HL-60 (cell line): ENCODE results near the gene NAV2.

Source experiments
- DNase-seq, 2 experiments: peaks; one replicate each; pipeline ENCODE4 v3.0.0-alpha.2; 2010 to 2020; ENCODE audit warnings: low read depth in 1 of 2, low spot score in 1 of 2
- H3K27ac ChIP-seq: fragments of 250-450 bp; sonication (Bioruptor Pico); replicated peaks from 2 replicates; pipeline ENCODE4 v1.5.1; 2020; ENCODE audit warnings: mild to moderate bottlenecking, moderate library complexity
- H3K27me3 ChIP-seq: fragments of 250-450 bp; sonication (Bioruptor Pico); 2 replicates; pipeline ENCODE4 v1.5.1; 2021; ENCODE audit warnings: mild to moderate bottlenecking, moderate library complexity; ENCODE audit not compliant: insufficient read depth, poor library complexity, severe bottlenecking
- H3K4me3 ChIP-seq: replicated peaks from 2 replicates; pipeline ENCODE4 v1.5.1; 2011; ENCODE audit warnings: mild to moderate bottlenecking, control low read depth, low read length; ENCODE audit not compliant: insufficient read depth
- GABPA ChIP-seq: IDR thresholded peaks from 2 replicates; pipeline ENCODE4 v1.6.1; 2012; ENCODE audit warnings: low read depth
- POLR2AphosphoS5 ChIP-seq: IDR thresholded peaks from 2 replicates; pipeline ENCODE4 v1.6.1; 2012; ENCODE audit warnings: low read depth
- SPI1 ChIP-seq: IDR thresholded peaks from 2 replicates; pipeline ENCODE4 v1.6.1; 2012; ENCODE audit warnings: low read depth, mild to moderate bottlenecking, borderline replicate concordance
- TF ChIP-seq, protein P1 (sequence below): IDR thresholded peaks from one replicate; pipeline ENCODE4 v1.5.1; 2011; ENCODE audit warnings: low read length, control low read depth, inconsistent platforms; ENCODE audit not compliant: insufficient read depth
- TF ChIP-seq, protein P2 (sequence below): IDR thresholded peaks from 2 replicates; pipeline ENCODE4 v1.6.1; 2012; ENCODE audit warnings: low read depth; ENCODE audit not compliant: insufficient replicate concordance

Gene NAV2

GRCh38 chr11:19694796-19695345 lies 17.8 kb upstream of the NAV2 start:
- no peak for DNase-seq
- TF ChIP-seq SPI1 = no peak
- TF ChIP-seq, protein P1, sequence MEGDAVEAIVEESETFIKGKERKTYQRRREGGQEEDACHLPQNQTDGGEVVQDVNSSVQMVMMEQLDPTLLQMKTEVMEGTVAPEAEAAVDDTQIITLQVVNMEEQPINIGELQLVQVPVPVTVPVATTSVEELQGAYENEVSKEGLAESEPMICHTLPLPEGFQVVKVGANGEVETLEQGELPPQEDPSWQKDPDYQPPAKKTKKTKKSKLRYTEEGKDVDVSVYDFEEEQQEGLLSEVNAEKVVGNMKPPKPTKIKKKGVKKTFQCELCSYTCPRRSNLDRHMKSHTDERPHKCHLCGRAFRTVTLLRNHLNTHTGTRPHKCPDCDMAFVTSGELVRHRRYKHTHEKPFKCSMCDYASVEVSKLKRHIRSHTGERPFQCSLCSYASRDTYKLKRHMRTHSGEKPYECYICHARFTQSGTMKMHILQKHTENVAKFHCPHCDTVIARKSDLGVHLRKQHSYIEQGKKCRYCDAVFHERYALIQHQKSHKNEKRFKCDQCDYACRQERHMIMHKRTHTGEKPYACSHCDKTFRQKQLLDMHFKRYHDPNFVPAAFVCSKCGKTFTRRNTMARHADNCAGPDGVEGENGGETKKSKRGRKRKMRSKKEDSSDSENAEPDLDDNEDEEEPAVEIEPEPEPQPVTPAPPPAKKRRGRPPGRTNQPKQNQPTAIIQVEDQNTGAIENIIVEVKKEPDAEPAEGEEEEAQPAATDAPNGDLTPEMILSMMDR = no peak
- no peaks in the 10 kb centered on the region for H3K27me3 ChIP-seq
- H3K4me3 ChIP-seq = no peak overlapping the region
- no peak overlapping the region for H3K27ac ChIP-seq

GRCh38 chr11:19696073-19696472 lies 16.6 kb upstream of the NAV2 start:
- no peaks in the 10 kb centered on the region for H3K27me3 ChIP-seq
- no peak for DNase-seq
- no peak overlapping the region for H3K27ac ChIP-seq
- H3K4me3 ChIP-seq = no peak overlapping the region
- TF ChIP-seq, protein P2, sequence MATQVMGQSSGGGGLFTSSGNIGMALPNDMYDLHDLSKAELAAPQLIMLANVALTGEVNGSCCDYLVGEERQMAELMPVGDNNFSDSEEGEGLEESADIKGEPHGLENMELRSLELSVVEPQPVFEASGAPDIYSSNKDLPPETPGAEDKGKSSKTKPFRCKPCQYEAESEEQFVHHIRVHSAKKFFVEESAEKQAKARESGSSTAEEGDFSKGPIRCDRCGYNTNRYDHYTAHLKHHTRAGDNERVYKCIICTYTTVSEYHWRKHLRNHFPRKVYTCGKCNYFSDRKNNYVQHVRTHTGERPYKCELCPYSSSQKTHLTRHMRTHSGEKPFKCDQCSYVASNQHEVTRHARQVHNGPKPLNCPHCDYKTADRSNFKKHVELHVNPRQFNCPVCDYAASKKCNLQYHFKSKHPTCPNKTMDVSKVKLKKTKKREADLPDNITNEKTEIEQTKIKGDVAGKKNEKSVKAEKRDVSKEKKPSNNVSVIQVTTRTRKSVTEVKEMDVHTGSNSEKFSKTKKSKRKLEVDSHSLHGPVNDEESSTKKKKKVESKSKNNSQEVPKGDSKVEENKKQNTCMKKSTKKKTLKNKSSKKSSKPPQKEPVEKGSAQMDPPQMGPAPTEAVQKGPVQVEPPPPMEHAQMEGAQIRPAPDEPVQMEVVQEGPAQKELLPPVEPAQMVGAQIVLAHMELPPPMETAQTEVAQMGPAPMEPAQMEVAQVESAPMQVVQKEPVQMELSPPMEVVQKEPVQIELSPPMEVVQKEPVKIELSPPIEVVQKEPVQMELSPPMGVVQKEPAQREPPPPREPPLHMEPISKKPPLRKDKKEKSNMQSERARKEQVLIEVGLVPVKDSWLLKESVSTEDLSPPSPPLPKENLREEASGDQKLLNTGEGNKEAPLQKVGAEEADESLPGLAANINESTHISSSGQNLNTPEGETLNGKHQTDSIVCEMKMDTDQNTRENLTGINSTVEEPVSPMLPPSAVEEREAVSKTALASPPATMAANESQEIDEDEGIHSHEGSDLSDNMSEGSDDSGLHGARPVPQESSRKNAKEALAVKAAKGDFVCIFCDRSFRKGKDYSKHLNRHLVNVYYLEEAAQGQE = no peak
- TF ChIP-seq, protein P1 = no peak
- no peak for TF ChIP-seq GABPA
- TF ChIP-seq SPI1 = no peak
- no peak for TF ChIP-seq POLR2AphosphoS5

DNA sequence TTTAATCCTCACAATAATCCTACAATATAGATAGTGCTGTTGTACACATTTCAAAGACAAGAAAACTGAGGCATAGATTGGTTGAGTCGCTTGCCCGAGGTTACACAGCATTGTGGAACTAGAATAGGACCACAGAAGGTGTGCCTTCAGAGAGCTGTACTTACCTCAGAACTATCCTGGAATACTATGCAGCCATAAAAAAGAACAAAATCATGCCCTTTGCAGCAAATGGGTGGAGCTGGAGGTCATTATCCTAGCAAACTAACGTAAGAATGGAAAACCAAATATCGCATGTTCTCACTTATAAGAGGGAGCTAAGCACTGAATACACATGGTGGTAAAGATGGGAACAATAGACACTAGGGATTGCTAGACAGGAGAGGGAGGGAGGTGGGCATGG lies 15.7 kb upstream of the NAV2 start:
- DNase-seq = no peak
- TF ChIP-seq POLR2AphosphoS5 (no peak), GABPA (no peak), SPI1 (no peak)
- TF ChIP-seq, protein P2 = no peak
- TF ChIP-seq, protein P1 = no peak
- Histone ChIP-seq H3K4me3 (no peak overlapping the region), H3K27me3 (no peaks in the 10 kb centered on the region), H3K27ac (no peak overlapping the region)

- no peak for TF ChIP-seq SPI1
- no peak for TF ChIP-seq POLR2AphosphoS5
- TF ChIP-seq, protein P2 = no peak
- TF ChIP-seq, protein P1 = no peak
- no peak for TF ChIP-seq GABPA
- no peak for DNase-seq
- Histone ChIP-seq H3K4me3 (no peak overlapping the region), H3K27ac (no peak overlapping the region), H3K27me3 (no peaks in the 10 kb centered on the region)
These were observed 14.9 kb upstream of the NAV2 start for GRCh38 chr11:19697721-19698121.
